ENCODE measurements around the gene DSG4.

DSG4 gene

GRCh38 chr18:31419457-31419932 is 42.9 kb downstream of the DSG4 start:
- TF ChIP-seq CTCF (IDR thresholded peaks at IDR 0.05; ENCODE audit: low read depth, low read length) = no peak
- DNase-seq (ENCODE audit: low read depth in 2 of 2) = no peak
- no peak overlapping the region for H3K4me3 ChIP-seq (replicated peaks in 1 of 2; ENCODE audit: low read depth in 2 of 2, low read length in 2 of 2)

- DNase-seq (ENCODE audit: low read depth in 2 of 2) = no peak
- H3K4me3 ChIP-seq (replicated peaks in 1 of 2; ENCODE audit: low read depth in 2 of 2, low read length in 2 of 2) = no peak overlapping the region
- no peak for TF ChIP-seq CTCF (IDR thresholded peaks at IDR 0.05; ENCODE audit: low read depth, low read length)
Measured at GRCh38 chr18:31420032-31420431, 43.5 kb downstream of the DSG4 start.

- no peak for TF ChIP-seq CTCF (IDR thresholded peaks at IDR 0.05; ENCODE audit: low read depth, low read length)
- no peak overlapping the region for H3K4me3 ChIP-seq (replicated peaks in 1 of 2; ENCODE audit: low read depth in 2 of 2, low read length in 2 of 2)
- no peak for DNase-seq (ENCODE audit: low read depth in 2 of 2)
Measured at GRCh38 chr18:31420524-31420923, 43.9 kb downstream of the DSG4 start.

- DNase-seq (ENCODE audit: low read depth in 2 of 2) = peak; percentile 32 to 50
- no peak overlapping the region for H3K4me3 ChIP-seq (replicated peaks in 1 of 2; ENCODE audit: low read depth in 2 of 2, low read length in 2 of 2)
- TF ChIP-seq CTCF (IDR thresholded peaks at IDR 0.05; ENCODE audit: low read depth, low read length) = peak; percentile 64
Measured at GRCh38 chr18:31424383-31424988, 47.9 kb downstream of the DSG4 start.

- no peak for TF ChIP-seq CTCF (IDR thresholded peaks at IDR 0.05; ENCODE audit: low read depth, low read length)
- H3K4me3 ChIP-seq (replicated peaks in 1 of 2; ENCODE audit: low read depth in 2 of 2, low read length in 2 of 2) = no peak overlapping the region
- no peak for DNase-seq (ENCODE audit: low read depth in 2 of 2)
Measured at GRCh38 chr18:31426021-31426420, 49.4 kb downstream of the DSG4 start.

- no peak overlapping the region for H3K4me3 ChIP-seq (replicated peaks in 1 of 2; ENCODE audit: low read depth in 2 of 2, low read length in 2 of 2)
- peak in 1 of 2 donors; percentile 1 for DNase-seq (ENCODE audit: low read depth in 2 of 2)
- TF ChIP-seq CTCF (IDR thresholded peaks at IDR 0.05; ENCODE audit: low read depth, low read length) = no peak
Measured at GRCh38 chr18:31426871-31427406, 50.4 kb downstream of the DSG4 start.

- no peak for TF ChIP-seq CTCF (IDR thresholded peaks at IDR 0.05; ENCODE audit: low read depth, low read length)
- no peak for DNase-seq (ENCODE audit: low read depth in 2 of 2)
- H3K4me3 ChIP-seq (replicated peaks in 1 of 2; ENCODE audit: low read depth in 2 of 2, low read length in 2 of 2) = no peak overlapping the region
Measured at GRCh38 chr18:31428211-31428610, 51.6 kb downstream of the DSG4 start.

All from cardiac fibroblast (primary cell).